Endothelial cell (in vitro differentiated cells): ENCODE data around the gene ARSI. TPM values are rescaled to one million over a fixed set of nuclear protein-coding genes. Genes with fewer than 3 reads are reported as not detected.

ENCODE experiments used
- DNase-seq: peaks from one replicate; pipeline ENCODE4 v3.0.0; 2021; ENCODE audit warnings: low spot score
- H3K27ac Mint-ChIP-seq: one replicate; pipeline ENCODE4 v1.8.0; 2021; ENCODE audit warnings: mixed read lengths, inconsistent platforms; ENCODE audit not compliant: unreplicated experiment
- H3K27me3 Mint-ChIP-seq: one replicate; pipeline ENCODE4 v1.8.0; 2021; ENCODE audit warnings: mild to moderate bottlenecking, moderate library complexity, mixed read lengths, inconsistent platforms; ENCODE audit not compliant: unreplicated experiment
- H3K36me3 Mint-ChIP-seq: one replicate; pipeline ENCODE4 v1.8.0; 2021; ENCODE audit warnings: mild to moderate bottlenecking, low read depth, mixed read lengths, inconsistent platforms; ENCODE audit not compliant: unreplicated experiment
- H3K4me1 Mint-ChIP-seq: one replicate; pipeline ENCODE4 v1.8.0; 2021; ENCODE audit warnings: mild to moderate bottlenecking, mixed read lengths, inconsistent platforms; ENCODE audit not compliant: unreplicated experiment
- H3K4me3 Mint-ChIP-seq: one replicate; pipeline ENCODE4 v1.8.0; 2021; ENCODE audit warnings: mild to moderate bottlenecking, mixed read lengths, inconsistent platforms; ENCODE audit not compliant: unreplicated experiment
- H3K9me3 Mint-ChIP-seq: one replicate; pipeline ENCODE4 v1.8.0; 2021; ENCODE audit warnings: mixed read lengths, inconsistent platforms; ENCODE audit not compliant: unreplicated experiment
- CTCF ChIP-seq: fragments of 200-600 bp; sonication (generic); IDR thresholded peaks from one replicate; pipeline ENCODE4 v1.5.0; 2021; ENCODE audit warnings: antibody characterized with exemption; ENCODE audit not compliant: unreplicated experiment
- total RNA-seq: library from RNA; stranded (reverse); fragmentation: NEBNext Ultra II Directional; extraction: Animal tissue kit (Norgen Biotek cat#: 25700); gene quantifications from one replicate; pipeline ENCODE4 v1.2.1, GENCODE V29; 2021; ENCODE audit not compliant: unreplicated experiment

The ARSI gene
- total RNA-seq, 1 donor from 2014 or later, result 3.8 TPM

GRCh38 chr5:150338546-150338945 lies 35.8 kb upstream of the ARSI start:
- H3K27ac Mint-ChIP-seq, result no peak overlapping the region
- no peak overlapping the region for H3K4me3 Mint-ChIP-seq
- no peaks in the 10 kb centered on the region for H3K9me3 Mint-ChIP-seq
- no peaks in the 10 kb centered on the region for H3K27me3 Mint-ChIP-seq
- DNase-seq, result no peak
- H3K36me3 Mint-ChIP-seq, result no peaks in the 10 kb centered on the region
- H3K4me1 Mint-ChIP-seq, result peaks cover 7% of the 10 kb centered on the region
- no peak for TF ChIP-seq CTCF

- DNase-seq, result no peak
- H3K27me3 Mint-ChIP-seq, result no peaks in the 10 kb centered on the region
Measured at GRCh38 chr5:150335778-150336177, 33.1 kb upstream of the ARSI start.

DNA sequence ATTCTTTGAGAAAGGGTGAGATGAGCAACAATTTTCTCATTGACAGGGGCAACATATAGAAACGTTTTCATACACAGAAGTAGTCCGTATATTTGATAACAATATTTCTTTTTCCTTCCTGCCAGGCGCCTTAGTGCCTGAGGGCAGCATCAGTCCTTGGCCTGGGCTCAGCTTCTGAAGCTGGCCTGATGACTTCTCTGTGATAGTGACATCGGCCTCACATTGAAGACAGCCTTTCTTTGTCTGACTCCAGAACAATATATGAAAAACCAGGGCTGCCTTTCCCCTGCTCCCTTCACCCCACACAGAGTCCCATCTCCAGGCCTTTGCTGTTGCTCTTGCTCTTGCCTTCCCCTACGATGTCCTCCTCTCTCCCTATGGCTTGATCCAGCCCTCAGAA lies 30.7 kb upstream of the ARSI start:
- no peaks in the 10 kb centered on the region for H3K9me3 Mint-ChIP-seq
- no peak for TF ChIP-seq CTCF
- H3K36me3 Mint-ChIP-seq, result no peaks in the 10 kb centered on the region
- peaks cover 5% of the 10 kb centered on the region for H3K27me3 Mint-ChIP-seq
- no peak for DNase-seq
- H3K4me3 Mint-ChIP-seq, result no peak overlapping the region
- H3K27ac Mint-ChIP-seq, result no peak overlapping the region
- H3K4me1 Mint-ChIP-seq, result peaks cover 9% of the 10 kb centered on the region

More at GRCh38 chr5:150335778-150336177, 33.1 kb upstream of the ARSI start:
- Mint-ChIP-seq H3K4me3 (no peak overlapping the region), H3K9me3 (no peaks in the 10 kb centered on the region), H3K27ac (no peak overlapping the region), H3K36me3 (no peaks in the 10 kb centered on the region), H3K4me1 (peaks cover 4% of the 10 kb centered on the region)
- no peak for TF ChIP-seq CTCF

GRCh38 chr5:150329881-150330876 lies 27.5 kb upstream of the ARSI start:
- no peak for DNase-seq
- H3K36me3 Mint-ChIP-seq, result no peaks in the 10 kb centered on the region
- H3K4me3 Mint-ChIP-seq, result no peak overlapping the region
- no peak overlapping the region for H3K27ac Mint-ChIP-seq
- H3K27me3 Mint-ChIP-seq, result peaks cover 6% of the 10 kb centered on the region
- peaks cover 22% of the 10 kb centered on the region for H3K4me1 Mint-ChIP-seq
- no peak for TF ChIP-seq CTCF
- H3K9me3 Mint-ChIP-seq, result no peaks in the 10 kb centered on the region

- Mint-ChIP-seq H3K9me3 (no peaks in the 10 kb centered on the region), H3K4me1 (peaks cover 24% of the 10 kb centered on the region), H3K36me3 (no peaks in the 10 kb centered on the region), H3K4me3 (no peak overlapping the region), H3K27me3 (peaks cover 8% of the 10 kb centered on the region), H3K27ac (no peak overlapping the region)
- DNase-seq, result no peak
- no peak for TF ChIP-seq CTCF
Measured at GRCh38 chr5:150329038-150329437, 26.3 kb upstream of the ARSI start.
